AG04450 (cell line): ENCODE measurements around the gene ANGPTL4. TPM values are rescaled to one million over a fixed set of nuclear protein-coding genes. Genes with fewer than 3 reads are reported as not detected.

Experiments
- CTCF ChIA-PET: fragments of 300-600, 350-600 bp; formaldehyde crosslinking; extraction: SDS; loops from one replicate; lab custom pipeline; 2022; ENCODE audit warnings: antibody characterized with exemption, inconsistent platforms; lab: Charles Lee
- POLR2A ChIA-PET: fragments of 350-600 bp; formaldehyde crosslinking; extraction: SDS; loops from one replicate; lab custom pipeline; 2021; ENCODE audit warnings: antibody characterized with exemption, inconsistent platforms; lab: Yijun Ruan, JAX
- DNase-seq: peaks from one replicate; pipeline ENCODE4 v3.0.0-alpha.2; 2011; ENCODE audit warnings: low read depth, low spot score
- H3K27ac ChIP-seq: one replicate; pipeline ENCODE4 v1.5.1; 2012; ENCODE audit warnings: low read depth, low read length, control low read depth
- H3K27me3 ChIP-seq: one replicate; pipeline ENCODE4 v1.6.0; 2012; ENCODE audit warnings: low read length; ENCODE audit not compliant: control insufficient read depth, insufficient read depth
- H3K4me3 ChIP-seq: 2 replicates; pipeline ENCODE4 v1.5.1; 2011; ENCODE audit warnings: mild to moderate bottlenecking, low read depth, low read length, control low read depth
- H3K9me3 ChIP-seq: 2 replicates; pipeline ENCODE4 v1.5.1; 2012; ENCODE audit warnings: low read length; ENCODE audit not compliant: control insufficient read depth, insufficient read depth
- polyA plus RNA-seq: library from polyadenylated mRNA; depleted of rRNA; stranded (reverse); fragments of >200 nt; gene quantifications from 2 replicates; pipeline ENCODE4 v1.2.3, GENCODE V29; 2011; rRNA removed
- small RNA-seq: library from RNA; depleted of rRNA; stranded (forward); fragments of <200 nt; gene quantifications from one replicate; pipeline ENCODE3, GENCODE V24; 2012; ENCODE audit warnings: low read depth; ENCODE audit not compliant: insufficient read length
- TF ChIP-seq, protein P1 (sequence below): IDR thresholded peaks from 2 replicates; pipeline ENCODE4 v1.5.1; 2011; ENCODE audit warnings: low read depth, low read length, control low read depth, inconsistent platforms

Gene ANGPTL4
- polyA plus RNA-seq, 1 experiment = 1.3 TPM

DNA sequence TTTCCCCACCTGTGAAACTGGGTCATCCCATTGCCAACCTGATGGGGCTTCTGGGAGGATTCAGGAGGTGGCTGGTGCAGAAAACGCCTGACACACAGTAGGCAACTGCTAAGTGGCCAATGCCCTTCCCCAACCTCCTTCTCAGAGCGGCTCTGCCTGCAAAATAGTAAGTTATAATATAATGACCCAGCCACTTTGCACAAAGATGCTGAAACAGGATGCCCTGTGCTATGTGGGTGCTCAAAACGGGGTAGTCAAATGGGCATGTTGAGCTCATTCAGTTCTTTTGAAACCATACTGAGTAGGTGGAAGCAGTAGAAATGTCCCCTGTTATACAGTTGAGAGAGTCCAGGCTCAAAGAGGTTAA lies 49.7 kb downstream of the ANGPTL4 start:
- no peak overlapping the region for H3K27ac ChIP-seq
- ChIA-PET POLR2A (interaction anchor here (0.6 to 2.3 kb wide), 12 partner anchors 10 to 171 kb away, joined by 3 to 16 read pairs (median 4); partner anchors contain the start of genes HNRNPM, NDUFA7, RPS28 and ZNF414), CTCF (interaction anchor here (0.6 to 2.9 kb wide), 30 partner anchors 9 to 228 kb away, joined by 3 to 21 read pairs (median 5); partner anchors contain the start of gene ZNF414)
- H3K27me3 ChIP-seq = no peaks in the 10 kb centered on the region
- no peaks in the 10 kb centered on the region for H3K9me3 ChIP-seq
- H3K4me3 ChIP-seq = peak overlapping the region; percentile 68
- TF ChIP-seq, protein P1, sequence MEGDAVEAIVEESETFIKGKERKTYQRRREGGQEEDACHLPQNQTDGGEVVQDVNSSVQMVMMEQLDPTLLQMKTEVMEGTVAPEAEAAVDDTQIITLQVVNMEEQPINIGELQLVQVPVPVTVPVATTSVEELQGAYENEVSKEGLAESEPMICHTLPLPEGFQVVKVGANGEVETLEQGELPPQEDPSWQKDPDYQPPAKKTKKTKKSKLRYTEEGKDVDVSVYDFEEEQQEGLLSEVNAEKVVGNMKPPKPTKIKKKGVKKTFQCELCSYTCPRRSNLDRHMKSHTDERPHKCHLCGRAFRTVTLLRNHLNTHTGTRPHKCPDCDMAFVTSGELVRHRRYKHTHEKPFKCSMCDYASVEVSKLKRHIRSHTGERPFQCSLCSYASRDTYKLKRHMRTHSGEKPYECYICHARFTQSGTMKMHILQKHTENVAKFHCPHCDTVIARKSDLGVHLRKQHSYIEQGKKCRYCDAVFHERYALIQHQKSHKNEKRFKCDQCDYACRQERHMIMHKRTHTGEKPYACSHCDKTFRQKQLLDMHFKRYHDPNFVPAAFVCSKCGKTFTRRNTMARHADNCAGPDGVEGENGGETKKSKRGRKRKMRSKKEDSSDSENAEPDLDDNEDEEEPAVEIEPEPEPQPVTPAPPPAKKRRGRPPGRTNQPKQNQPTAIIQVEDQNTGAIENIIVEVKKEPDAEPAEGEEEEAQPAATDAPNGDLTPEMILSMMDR = no peak
- DNase-seq = no peak

DNA sequence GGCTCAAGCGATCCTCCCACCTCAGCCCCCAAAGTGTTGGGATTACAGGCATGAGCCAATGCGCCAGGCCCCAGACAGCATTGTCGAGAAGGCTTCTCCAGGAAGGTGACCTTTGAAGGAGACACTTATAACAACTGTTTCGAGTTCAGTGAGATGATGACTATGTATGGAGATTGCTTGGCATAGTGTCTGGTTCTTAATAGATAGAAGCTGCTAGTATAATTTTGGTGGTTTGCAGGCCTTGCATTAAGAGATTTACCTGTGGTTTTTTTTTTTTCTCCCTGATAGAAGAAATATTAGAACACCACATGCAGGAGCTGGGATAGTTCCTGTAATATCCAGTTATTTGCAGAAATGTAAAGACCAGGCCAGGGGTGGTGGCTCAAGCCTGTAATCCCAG lies 52.8 kb downstream of the ANGPTL4 start:
- Histone ChIP-seq H3K4me3 (no peak overlapping the region), H3K27ac (no peak overlapping the region), H3K9me3 (no peaks in the 10 kb centered on the region; the same call in 1 of the 2 replicates), H3K27me3 (no peaks in the 10 kb centered on the region)
- CTCF ChIA-PET = interaction anchor here (0.7 kb wide), 1 partner anchor 60 kb away, joined by 5 read pairs; no protein-coding TSS in a partner anchor
- TF ChIP-seq, protein P1 = no peak
- POLR2A ChIA-PET = interaction anchor here (0.6 kb wide), 4 partner anchors 67 to 1019 kb away, joined by 3 to 6 read pairs (median 4); no protein-coding TSS in a partner anchor
- no peak for DNase-seq

DNA sequence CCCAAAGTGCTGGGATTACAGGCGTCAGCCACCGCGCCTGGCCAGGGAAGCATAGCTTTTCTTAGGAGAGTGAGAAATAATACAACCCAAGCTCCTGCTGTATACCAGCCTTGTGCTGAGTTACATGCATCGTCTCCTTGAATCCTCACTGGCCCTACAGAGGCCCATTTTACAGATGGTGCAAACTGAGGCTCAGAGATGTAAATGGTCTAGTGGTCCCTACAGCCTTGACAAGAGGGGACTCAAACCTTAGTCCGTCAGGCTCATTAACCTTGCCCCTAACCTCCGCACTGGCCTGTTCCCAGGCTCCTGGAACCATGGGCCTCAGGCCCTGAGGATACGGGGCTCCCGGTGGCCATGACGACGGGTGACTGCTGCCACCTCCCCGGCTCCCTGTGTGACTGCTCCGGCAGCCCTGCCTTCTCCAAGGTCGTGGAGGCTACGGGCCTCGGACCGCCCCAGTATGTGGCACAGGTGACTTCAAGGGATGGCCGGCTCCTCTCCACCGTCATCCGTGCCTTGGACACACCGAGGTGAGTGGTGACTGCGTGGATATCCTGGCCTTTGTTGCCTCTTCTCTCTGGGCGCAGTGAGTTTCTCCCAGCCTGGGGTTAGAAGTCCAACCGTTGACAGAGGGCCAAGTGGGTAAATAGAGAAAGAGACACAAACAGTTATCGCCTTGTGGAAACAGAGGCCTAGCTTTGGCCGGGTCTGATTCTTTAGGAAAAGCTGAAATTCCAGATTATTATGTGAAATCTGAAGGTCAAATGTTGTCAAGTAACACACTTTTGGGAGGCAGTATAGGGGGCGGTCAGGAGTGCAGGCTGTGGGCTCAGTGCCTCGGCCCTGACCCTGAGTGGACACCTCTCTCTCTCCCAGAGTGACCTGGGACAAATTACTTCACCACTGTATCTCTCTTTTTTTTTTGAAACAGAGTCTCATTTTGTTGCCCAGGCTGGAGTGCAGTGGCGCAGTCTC lies 57.8 kb downstream of the ANGPTL4 start:
- CTCF ChIA-PET = interaction anchor here (1.0 to 1.4 kb wide), 2 partner anchors 9 to 158 kb away, joined by 4 to 6 read pairs; partner anchors contain the start of gene MARCHF2
- Histone ChIP-seq H3K9me3 (no peaks in the 10 kb centered on the region; the same call in 1 of the 2 replicates), H3K27me3 (no peaks in the 10 kb centered on the region), H3K4me3 (no peak overlapping the region), H3K27ac (no peak overlapping the region)
- TF ChIP-seq, protein P1 = no peak
- no peak for DNase-seq
- POLR2A ChIA-PET = interaction anchor here (0.6 to 0.7 kb wide), 2 partner anchors 9 to 16 kb away, joined by 4 to 12 read pairs; no protein-coding TSS in a partner anchor

DNA sequence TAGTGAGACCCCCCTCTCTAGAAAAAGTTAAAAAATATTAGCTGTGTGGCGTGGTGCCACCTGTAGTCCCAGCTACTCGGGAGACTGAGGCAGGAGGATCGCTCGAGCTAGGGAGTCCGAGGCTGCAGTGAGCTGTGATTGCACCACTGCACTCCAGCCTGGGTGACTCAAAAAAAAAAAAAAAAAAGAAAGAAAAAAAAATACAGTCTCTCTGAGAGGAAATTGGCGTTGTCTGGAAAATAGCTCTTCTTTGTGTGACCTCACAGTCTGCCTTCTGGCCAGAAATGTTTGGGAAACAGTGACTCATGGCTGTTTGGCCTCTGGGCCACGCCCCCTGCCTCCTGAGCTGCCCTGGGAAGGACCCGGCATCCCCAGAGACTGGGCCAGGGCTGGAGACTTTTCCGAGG lies 59.9 kb downstream of the ANGPTL4 start:
- POLR2A ChIA-PET = interaction anchor here (0.6 to 1.8 kb wide), 16 partner anchors 10 to 1998 kb away, joined by 3 to 16 read pairs (median 6); partner anchors contain the start of genes ANGPTL4, HNRNPM, MARCHF2 and RAB11B
- Histone ChIP-seq H3K4me3 (no peak overlapping the region), H3K9me3 (no peaks in the 10 kb centered on the region; the same call in 1 of the 2 replicates), H3K27ac (no peak overlapping the region), H3K27me3 (no peaks in the 10 kb centered on the region)
- peak; percentile 85 for DNase-seq
- CTCF ChIA-PET = interaction anchor here (0.5 to 2.2 kb wide), 6 partner anchors 11 to 624 kb away, joined by 4 to 13 read pairs (median 7); partner anchors contain the start of gene MARCHF2
- TF ChIP-seq, protein P1 = no peak

Small RNA genes within 50 kb of the gene (small RNA-seq; reads per million reads assigned to genes)
- gene MIR4999 = 2.2 reads per million

Other genes with a start within 250 kb of the ANGPTL4 start
- not detected in 2 replicates for gene FBN3, start 214.6 kb upstream of the ANGPTL4 start, polyA plus RNA-seq
- gene CERS4, start 154.8 kb upstream of the ANGPTL4 start, polyA plus RNA-seq = 4.7 and 5.4 TPM in 2 replicates
- 22.6 and 31.0 TPM in 2 replicates for gene CD320, start 55.8 kb upstream of the ANGPTL4 start, polyA plus RNA-seq
- 31.5 and 46.1 TPM in 2 replicates for gene NDUFA7, start 42.8 kb upstream of the ANGPTL4 start, polyA plus RNA-seq
- gene RPS28, start 42.7 kb upstream of the ANGPTL4 start, polyA plus RNA-seq = 424 and 658 TPM in 2 replicates
- gene KANK3, start 20.9 kb upstream of the ANGPTL4 start, polyA plus RNA-seq = 0.07 TPM in 1 of 2 replicates, not detected in the other
- 25.3 and 37.6 TPM in 2 replicates for gene RAB11B, start 26.2 kb downstream of the ANGPTL4 start, polyA plus RNA-seq
- 14.7 and 20.0 TPM in 2 replicates for gene MARCHF2, start 49.1 kb downstream of the ANGPTL4 start, polyA plus RNA-seq
- 99.6 and 122 TPM in 2 replicates for gene HNRNPM, start 80.8 kb downstream of the ANGPTL4 start, polyA plus RNA-seq
- gene PRAM1, start 138.5 kb downstream of the ANGPTL4 start, polyA plus RNA-seq = not detected in 2 replicates
- 2.0 and 3.6 TPM in 2 replicates for gene ZNF414, start 150.0 kb downstream of the ANGPTL4 start, polyA plus RNA-seq
- 0.10 and 0.15 TPM in 2 replicates for gene MYO1F, start 213.3 kb downstream of the ANGPTL4 start, polyA plus RNA-seq
- 6.4 and 8.4 TPM in 2 replicates for gene ADAMTS10, start 246.6 kb downstream of the ANGPTL4 start, polyA plus RNA-seq